ENCODE results near the gene HMCN2.

Gene HMCN2

GRCh38 chr9:130390986-130391385 is 125.4 kb downstream of the HMCN2 start:
- no peak for DNase-seq (ENCODE audit: low read depth)
- H3K4me3 ChIP-seq (ENCODE audit: low read length): no peak overlapping the region
- no peak for TF ChIP-seq CTCF (conservative IDR thresholded peaks at IDR 0.05; ENCODE audit: low read length)

- TF ChIP-seq CTCF (conservative IDR thresholded peaks at IDR 0.05; ENCODE audit: low read length): no peak
- no peak overlapping the region for H3K4me3 ChIP-seq (ENCODE audit: low read length)
- no peak for DNase-seq (ENCODE audit: low read depth)
These were observed 126.3 kb downstream of the HMCN2 start for GRCh38 chr9:130391866-130392265.

GRCh38 chr9:130393681-130394071 is 128.1 kb downstream of the HMCN2 start:
- DNase-seq (ENCODE audit: low read depth): no peak
- H3K4me3 ChIP-seq (ENCODE audit: low read length): no peak overlapping the region
- no peak for TF ChIP-seq CTCF (conservative IDR thresholded peaks at IDR 0.05; ENCODE audit: low read length)

GRCh38 chr9:130394320-130394719 is 128.8 kb downstream of the HMCN2 start:
- no peak for DNase-seq (ENCODE audit: low read depth)
- H3K4me3 ChIP-seq (ENCODE audit: low read length): no peak overlapping the region
- TF ChIP-seq CTCF (conservative IDR thresholded peaks at IDR 0.05; ENCODE audit: low read length): no peak

GRCh38 chr9:130394814-130395470 is 129.4 kb downstream of the HMCN2 start:
- H3K4me3 ChIP-seq (ENCODE audit: low read length): no peak overlapping the region
- TF ChIP-seq CTCF (conservative IDR thresholded peaks at IDR 0.05; ENCODE audit: low read length): no peak
- no peak for DNase-seq (ENCODE audit: low read depth)

GRCh38 chr9:130395810-130396435 is 130.4 kb downstream of the HMCN2 start:
- no peak for DNase-seq (ENCODE audit: low read depth)
- TF ChIP-seq CTCF (conservative IDR thresholded peaks at IDR 0.05; ENCODE audit: low read length): no peak
- H3K4me3 ChIP-seq (ENCODE audit: low read length): no peak overlapping the region

GRCh38 chr9:130396581-130396980 is 131.0 kb downstream of the HMCN2 start:
- no peak for TF ChIP-seq CTCF (conservative IDR thresholded peaks at IDR 0.05; ENCODE audit: low read length)
- no peak for DNase-seq (ENCODE audit: low read depth)
- no peak overlapping the region for H3K4me3 ChIP-seq (ENCODE audit: low read length)

Data from AG10803 (cell line).